Fibroblast of skin of left biceps (primary cell): Measurements from ENCODE around the gene ITGA1.
"Not testable (repeated sequence)": the region's sequence is repeated elsewhere in the genome, so short reads cannot be mapped to it uniquely, and the experiment has no call there.

Experiments
- DNase-seq, 2 experiments: peaks; one replicate each; pipeline ENCODE4 v3.0.0-alpha.2; 2013; ENCODE audit warnings: low read depth in 2 of 2

Gene ITGA1

GRCh38 chr5:52956014-52956413, 168.3 kb downstream of the ITGA1 start:
- DNase-seq = no peak

GRCh38 chr5:52956915-52957747, 169.4 kb downstream of the ITGA1 start:
- DNase-seq = no peak

GRCh38 chr5:52961274-52961681, 173.6 kb downstream of the ITGA1 start:
- DNase-seq = no peak

- no peak for DNase-seq
These were observed 175.9 kb downstream of the ITGA1 start for GRCh38 chr5:52963636-52964035.

- no peak for DNase-seq
These were observed 176.4 kb downstream of the ITGA1 start for GRCh38 chr5:52964138-52964537.

GRCh38 chr5:52976157-52976556, 188.4 kb downstream of the ITGA1 start:
- DNase-seq = not testable (repeated sequence)

- DNase-seq = no peak
These were observed 189.7 kb downstream of the ITGA1 start for GRCh38 chr5:52977264-52977897.

GRCh38 chr5:52981507-52981906, 193.8 kb downstream of the ITGA1 start:
- no peak for DNase-seq

- no peak for DNase-seq
These were observed 196.3 kb downstream of the ITGA1 start for GRCh38 chr5:52983731-52984636.

GRCh38 chr5:52985306-52985705, 197.6 kb downstream of the ITGA1 start:
- no peak for DNase-seq

GRCh38 chr5:52987711-52988331, 200.1 kb downstream of the ITGA1 start:
- no peak for DNase-seq

GRCh38 chr5:52988335-52989024, 200.8 kb downstream of the ITGA1 start:
- DNase-seq = no peak

GRCh38 chr5:52989025-52989780, 201.5 kb downstream of the ITGA1 start, which contains the start of gene ITGA2:
TSS of gene ITGA2 (plus strand) at chr5:52989352. CDS start at chr5:52989469, 117 bp downstream.
- DNase-seq = no peak

- DNase-seq = no peak
These were observed 202.2 kb downstream of the ITGA1 start for GRCh38 chr5:52989781-52990527.

GRCh38 chr5:52990528-52990925, 202.8 kb downstream of the ITGA1 start:
- DNase-seq = no peak

GRCh38 chr5:52993367-52993766, 205.7 kb downstream of the ITGA1 start:
- DNase-seq = no peak

- no peak for DNase-seq
These were observed 206.6 kb downstream of the ITGA1 start for GRCh38 chr5:52994266-52994665.

GRCh38 chr5:52995095-52995494, 207.4 kb downstream of the ITGA1 start:
- DNase-seq = no peak

GRCh38 chr5:52995914-52996313, 208.2 kb downstream of the ITGA1 start:
- no peak for DNase-seq

- no peak for DNase-seq
These were observed 209.3 kb downstream of the ITGA1 start for GRCh38 chr5:52996979-52997378.
